ENCODE results near the gene THPO. TPM values are rescaled to one million over a fixed set of nuclear protein-coding genes. Genes with fewer than 3 reads are reported as not detected.

The THPO gene
- total RNA-seq, 1 donor from 2014 or later: 0.41 TPM

DNA sequence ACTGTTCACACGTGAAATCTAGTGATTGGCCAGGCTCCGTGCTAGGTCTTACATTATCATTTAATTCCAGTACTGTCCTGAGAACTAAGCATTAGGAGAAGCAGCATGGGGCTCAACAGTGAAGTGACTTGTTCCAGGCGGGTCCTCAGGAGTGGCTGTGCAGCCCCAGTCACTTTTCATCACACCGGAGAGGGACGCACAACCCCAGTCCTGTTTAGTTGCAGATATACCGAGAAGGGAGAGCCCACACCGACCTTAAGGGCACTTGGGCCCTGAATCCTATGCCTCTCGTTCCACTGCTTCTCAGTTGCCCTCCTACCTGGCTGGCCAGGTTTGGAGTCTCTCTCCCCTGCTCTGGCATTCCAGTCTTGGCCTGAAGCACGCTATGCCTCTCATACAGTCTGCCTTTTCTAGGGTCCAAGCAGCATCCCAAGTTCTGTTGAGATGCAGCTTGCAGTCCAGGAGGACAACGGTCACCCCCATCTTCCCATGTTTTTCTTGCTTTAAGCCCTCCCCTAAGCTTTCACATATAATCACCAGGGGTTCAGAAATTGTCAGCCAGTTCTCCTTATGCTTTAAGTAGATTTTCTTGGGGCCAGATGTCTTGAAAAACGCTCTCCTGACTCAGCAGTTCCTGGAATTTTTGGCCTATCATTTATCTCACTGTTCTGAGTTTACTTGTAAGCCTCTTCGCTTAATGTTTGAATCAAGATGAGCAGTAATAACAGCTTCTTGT is 30.5 kb downstream of the THPO start:
- Mint-ChIP-seq H3K4me3 (peak overlapping the region; percentile 47), H3K27me3 (no peaks in the 10 kb centered on the region), H3K27ac (peak overlapping the region; percentile 39)

GRCh38 chr3:184346480-184347190 is 31.4 kb downstream of the THPO start:
- H3K4me1 Mint-ChIP-seq (ENCODE audit: unreplicated experiment): peaks cover 52% of the 10 kb centered on the region
- no peaks in the 10 kb centered on the region for H3K9me3 Mint-ChIP-seq
- no peaks in the 10 kb centered on the region for H3K27me3 Mint-ChIP-seq
- no peak for TF ChIP-seq CTCF (conservative IDR thresholded peaks at IDR 0.05)
- H3K4me3 Mint-ChIP-seq: no peak overlapping the region
- DNase-seq (ENCODE audit: extremely low spot score, unreplicated experiment): no peak
- peaks cover 9% of the 10 kb centered on the region for H3K36me3 Mint-ChIP-seq
- H3K27ac Mint-ChIP-seq: peak overlapping the region; percentile 39

More for the DNA sequence above, 30.5 kb downstream of the THPO start:
- Mint-ChIP-seq H3K36me3 (peaks cover 11% of the 10 kb centered on the region), H3K4me1 (ENCODE audit: unreplicated experiment) (peaks cover 60% of the 10 kb centered on the region), H3K9me3 (no peaks in the 10 kb centered on the region)
- no peak for DNase-seq (ENCODE audit: extremely low spot score, unreplicated experiment)
- no peak for TF ChIP-seq CTCF (conservative IDR thresholded peaks at IDR 0.05)

- no peak for DNase-seq (ENCODE audit: extremely low spot score, unreplicated experiment)
- TF ChIP-seq CTCF (conservative IDR thresholded peaks at IDR 0.05): peak; percentile 71
- H3K36me3 Mint-ChIP-seq: peaks cover 15% of the 10 kb centered on the region
These were observed 32.5 kb downstream of the THPO start for GRCh38 chr3:184345317-184346144.

GRCh38 chr3:184344579-184345316 is 33.3 kb downstream of the THPO start:
- Mint-ChIP-seq H3K4me3 (no peak overlapping the region), H3K27me3 (no peaks in the 10 kb centered on the region), H3K36me3 (peaks cover 15% of the 10 kb centered on the region), H3K4me1 (ENCODE audit: unreplicated experiment) (peaks cover 39% of the 10 kb centered on the region), H3K27ac (no peak overlapping the region), H3K9me3 (no peaks in the 10 kb centered on the region)
- TF ChIP-seq CTCF (conservative IDR thresholded peaks at IDR 0.05): no peak
- DNase-seq (ENCODE audit: extremely low spot score, unreplicated experiment): no peak

More at GRCh38 chr3:184345317-184346144, 32.5 kb downstream of the THPO start:
- peak overlapping the region; percentile 68 for H3K27ac Mint-ChIP-seq
- H3K9me3 Mint-ChIP-seq: no peaks in the 10 kb centered on the region
- no peaks in the 10 kb centered on the region for H3K27me3 Mint-ChIP-seq
- H3K4me1 Mint-ChIP-seq (ENCODE audit: unreplicated experiment): peaks cover 43% of the 10 kb centered on the region
- no peak overlapping the region for H3K4me3 Mint-ChIP-seq

Measured in type B pancreatic cell (in vitro differentiated cells).